Colonic mucosa (tissue), 4 donors: ENCODE results near the gene C8G. TPM values are rescaled to one million over a fixed set of nuclear protein-coding genes. Genes with fewer than 3 reads are reported as not detected.

ENCODE experiments used
- DNase-seq: peaks from one replicate; pipeline ENCODE4 v3.0.0-alpha.2; 2020
- H3K27ac ChIP-seq: fragments of 200-600 bp; one replicate; pipeline ENCODE4 v1.8.0; 2021
- H3K27me3 ChIP-seq: fragments of 200-600 bp; one replicate; pipeline ENCODE4 v1.8.0; 2021
- H3K36me3 ChIP-seq: fragments of 200-600 bp; one replicate; pipeline ENCODE4 v1.8.0; 2021
- H3K4me1 ChIP-seq: fragments of 200-600 bp; one replicate; pipeline ENCODE4 v1.8.0; 2021; ENCODE audit warnings: mild to moderate bottlenecking
- H3K4me3 ChIP-seq: fragments of 200-600 bp; one replicate; pipeline ENCODE4 v1.8.0; 2021
- H3K9ac ChIP-seq, 2 donors: one replicate each; pipeline ENCODE4 v1.7.0; 2013; ENCODE audit warnings: control low read depth in 2 of 2, low read depth in 2 of 2, low read length in 2 of 2
- H3K9me3 ChIP-seq: fragments of 200-600 bp; one replicate; pipeline ENCODE4 v1.8.0; 2021
- intact Hi-C: fragments of 100-400 bp; cut with DNase I; formaldehyde crosslinking; loops from one replicate; pipeline ENCODE4 v1.14.1; 2022
- total RNA-seq, 2 donors: library from RNA; stranded (reverse); fragmentation: NEBNext Ultra II Directional in 1 of 2; extraction: Animal tissue kit (Norgen Biotek cat#: 25700) in 1 of 2; gene quantifications; one replicate each; pipeline ENCODE4 v1.2.1, GENCODE V29; 2021
- TF ChIP-seq, protein P1 (sequence below): fragments of 200-600 bp; IDR thresholded peaks from one replicate; pipeline ENCODE4 v1.8.0; 2022; ENCODE audit warnings: antibody characterized with exemption, mild to moderate bottlenecking
- donor health status: healthy.
- donor health status: DM: no; HTN: no; CAD: no.
- donor health status: DM: no; HTN: no; CAD: no.

Gene C8G
- total RNA-seq, 2 donors from 2014 or later, result 5.3 to 11.9 TPM

DNA sequence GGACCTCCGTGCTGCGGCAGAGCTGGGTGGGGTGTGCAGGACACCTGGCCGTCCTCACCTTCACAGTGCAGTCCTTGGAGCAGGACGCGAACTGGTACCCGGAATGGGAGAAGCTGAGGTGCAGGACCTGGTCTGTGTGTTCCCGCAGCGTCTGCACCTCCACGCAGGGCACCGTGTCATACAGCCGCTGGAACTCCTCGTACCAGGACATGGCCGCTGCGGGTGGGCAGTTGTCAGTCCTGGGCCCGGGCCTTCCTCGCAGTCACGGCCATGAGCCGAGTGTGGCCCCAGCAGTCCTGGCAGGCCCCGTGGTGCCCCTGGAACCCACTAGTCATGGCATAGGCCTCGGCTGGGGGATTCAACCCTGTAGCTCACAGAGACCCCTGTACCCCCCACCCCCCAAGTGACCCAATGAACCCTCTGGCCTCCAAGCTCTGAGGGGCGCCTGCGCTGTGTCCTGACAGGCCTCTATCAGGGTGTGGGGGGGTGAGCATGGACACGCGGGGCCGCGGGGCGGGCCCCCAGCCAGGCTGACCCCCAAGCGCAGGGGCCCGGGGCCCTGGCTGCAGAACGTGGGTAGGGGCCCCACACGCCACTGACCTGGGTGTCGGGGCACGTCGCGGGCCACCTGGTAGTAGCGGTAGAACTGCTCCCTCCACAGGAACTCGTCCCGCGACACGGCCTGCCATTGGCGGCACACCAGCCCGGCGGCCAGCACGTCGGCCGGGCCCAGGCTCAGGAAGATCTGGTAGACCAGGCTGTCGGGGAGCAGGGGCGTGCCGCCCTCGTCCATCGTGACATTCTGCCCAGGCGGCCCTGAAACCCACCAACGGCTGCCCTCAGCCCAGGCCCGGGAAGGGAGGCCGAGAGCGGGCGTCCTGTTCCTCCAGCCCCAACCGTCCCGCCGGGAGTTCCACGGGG is 1.5 kb upstream of the C8G start:
- TF ChIP-seq, protein P1, sequence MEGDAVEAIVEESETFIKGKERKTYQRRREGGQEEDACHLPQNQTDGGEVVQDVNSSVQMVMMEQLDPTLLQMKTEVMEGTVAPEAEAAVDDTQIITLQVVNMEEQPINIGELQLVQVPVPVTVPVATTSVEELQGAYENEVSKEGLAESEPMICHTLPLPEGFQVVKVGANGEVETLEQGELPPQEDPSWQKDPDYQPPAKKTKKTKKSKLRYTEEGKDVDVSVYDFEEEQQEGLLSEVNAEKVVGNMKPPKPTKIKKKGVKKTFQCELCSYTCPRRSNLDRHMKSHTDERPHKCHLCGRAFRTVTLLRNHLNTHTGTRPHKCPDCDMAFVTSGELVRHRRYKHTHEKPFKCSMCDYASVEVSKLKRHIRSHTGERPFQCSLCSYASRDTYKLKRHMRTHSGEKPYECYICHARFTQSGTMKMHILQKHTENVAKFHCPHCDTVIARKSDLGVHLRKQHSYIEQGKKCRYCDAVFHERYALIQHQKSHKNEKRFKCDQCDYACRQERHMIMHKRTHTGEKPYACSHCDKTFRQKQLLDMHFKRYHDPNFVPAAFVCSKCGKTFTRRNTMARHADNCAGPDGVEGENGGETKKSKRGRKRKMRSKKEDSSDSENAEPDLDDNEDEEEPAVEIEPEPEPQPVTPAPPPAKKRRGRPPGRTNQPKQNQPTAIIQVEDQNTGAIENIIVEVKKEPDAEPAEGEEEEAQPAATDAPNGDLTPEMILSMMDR, result no peak
- DNase-seq, result peak; percentile 48
- no peaks in the 10 kb centered on the region for H3K27me3 ChIP-seq
- no peaks in the 10 kb centered on the region for H3K9me3 ChIP-seq
- peak overlapping the region; percentile 84 to 93 for H3K9ac ChIP-seq
- H3K27ac ChIP-seq, result peak overlapping the region; percentile 87
- H3K4me1 ChIP-seq, result peaks cover 10% of the 10 kb centered on the region
- intact Hi-C loops, result loop anchor here (2.0 kb wide), 1 partner anchor 85 kb away; the partner anchor contains the start of gene ABCA2
- peaks cover 26% of the 10 kb centered on the region for H3K36me3 ChIP-seq
- peak overlapping the region; percentile 99 for H3K4me3 ChIP-seq

DNA sequence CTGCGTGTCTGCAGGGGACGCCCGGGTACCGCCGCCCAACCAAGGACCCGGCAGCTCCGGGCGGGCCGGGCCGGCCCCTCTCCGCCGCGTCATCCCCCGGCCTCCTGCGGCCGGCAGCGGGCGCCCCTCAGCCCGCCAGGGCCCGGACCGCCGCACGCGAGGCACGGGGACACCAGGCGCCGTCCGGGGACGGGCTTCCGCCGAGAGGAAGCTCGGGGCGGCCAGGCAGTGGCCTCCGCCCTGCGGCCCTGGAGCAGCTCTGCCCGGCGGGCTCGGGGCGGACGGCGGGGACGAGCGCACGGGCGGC is 878 bp upstream of the C8G start:
- peak overlapping the region; percentile 87 for H3K27ac ChIP-seq
- intact Hi-C loops, result loop anchor here (2.0 kb wide), 1 partner anchor 85 kb away; the partner anchor contains the start of gene ABCA2
- TF ChIP-seq, protein P1, result no peak

DNA sequence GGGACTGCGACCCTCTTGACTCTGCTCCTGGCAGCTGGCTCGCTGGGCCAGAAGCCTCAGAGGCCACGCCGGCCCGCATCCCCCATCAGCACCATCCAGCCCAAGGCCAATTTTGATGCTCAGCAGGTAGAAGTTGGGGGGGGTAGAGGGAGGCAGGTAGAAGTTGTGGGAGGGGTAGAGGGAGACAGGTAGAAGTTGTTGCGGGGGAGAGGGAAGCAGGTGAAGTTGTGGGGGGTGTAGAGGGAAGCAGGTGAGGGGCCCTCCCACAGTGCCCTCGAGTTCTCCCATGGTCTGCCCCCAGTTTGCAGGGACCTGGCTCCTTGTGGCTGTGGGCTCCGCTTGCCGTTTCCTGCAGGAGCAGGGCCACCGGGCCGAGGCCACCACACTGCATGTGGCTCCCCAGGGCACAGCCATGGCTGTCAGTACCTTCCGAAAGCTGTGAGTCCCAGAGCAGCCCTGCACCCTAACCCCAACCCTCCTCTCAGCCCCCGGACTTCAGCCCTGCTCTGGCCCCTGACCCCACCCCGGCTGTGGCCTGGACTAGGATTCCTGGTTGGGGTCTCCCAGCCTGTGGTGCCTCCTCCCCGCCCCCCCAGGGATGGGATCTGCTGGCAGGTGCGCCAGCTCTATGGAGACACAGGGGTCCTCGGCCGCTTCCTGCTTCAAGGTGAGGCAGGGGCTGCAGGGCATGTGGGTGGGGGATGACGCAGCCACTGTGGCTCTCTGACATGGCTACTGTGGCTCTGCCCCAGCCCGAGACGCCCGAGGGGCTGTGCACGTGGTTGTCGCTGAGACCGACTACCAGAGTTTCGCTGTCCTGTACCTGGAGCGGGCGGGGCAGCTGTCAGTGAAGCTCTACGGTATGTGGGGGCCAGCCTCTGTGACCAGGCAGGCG is 537 bp downstream of the C8G start:
- Histone ChIP-seq H3K9me3 (no peaks in the 10 kb centered on the region), H3K27me3 (no peaks in the 10 kb centered on the region), H3K27ac (no peak overlapping the region), H3K4me3 (no peak overlapping the region), H3K9ac (peak overlapping the region in 1 of 2 donors; percentile 33), H3K36me3 (peaks cover 22% of the 10 kb centered on the region), H3K4me1 (peaks cover 10% of the 10 kb centered on the region)
- DNase-seq, result no peak
- intact Hi-C loops, result loop anchor here (2.0 kb wide), 1 partner anchor 83 kb away; the partner anchor contains the start of gene ABCA2
- TF ChIP-seq, protein P1, result no peak

More for the DNA sequence above, 878 bp upstream of the C8G start:
- Histone ChIP-seq H3K27me3 (no peaks in the 10 kb centered on the region), H3K9ac (peak overlapping the region; percentile 84 to 93), H3K4me3 (peak overlapping the region; percentile 99), H3K36me3 (peaks cover 26% of the 10 kb centered on the region), H3K4me1 (peaks cover 10% of the 10 kb centered on the region), H3K9me3 (no peaks in the 10 kb centered on the region)
- DNase-seq, result no peak

DNA sequence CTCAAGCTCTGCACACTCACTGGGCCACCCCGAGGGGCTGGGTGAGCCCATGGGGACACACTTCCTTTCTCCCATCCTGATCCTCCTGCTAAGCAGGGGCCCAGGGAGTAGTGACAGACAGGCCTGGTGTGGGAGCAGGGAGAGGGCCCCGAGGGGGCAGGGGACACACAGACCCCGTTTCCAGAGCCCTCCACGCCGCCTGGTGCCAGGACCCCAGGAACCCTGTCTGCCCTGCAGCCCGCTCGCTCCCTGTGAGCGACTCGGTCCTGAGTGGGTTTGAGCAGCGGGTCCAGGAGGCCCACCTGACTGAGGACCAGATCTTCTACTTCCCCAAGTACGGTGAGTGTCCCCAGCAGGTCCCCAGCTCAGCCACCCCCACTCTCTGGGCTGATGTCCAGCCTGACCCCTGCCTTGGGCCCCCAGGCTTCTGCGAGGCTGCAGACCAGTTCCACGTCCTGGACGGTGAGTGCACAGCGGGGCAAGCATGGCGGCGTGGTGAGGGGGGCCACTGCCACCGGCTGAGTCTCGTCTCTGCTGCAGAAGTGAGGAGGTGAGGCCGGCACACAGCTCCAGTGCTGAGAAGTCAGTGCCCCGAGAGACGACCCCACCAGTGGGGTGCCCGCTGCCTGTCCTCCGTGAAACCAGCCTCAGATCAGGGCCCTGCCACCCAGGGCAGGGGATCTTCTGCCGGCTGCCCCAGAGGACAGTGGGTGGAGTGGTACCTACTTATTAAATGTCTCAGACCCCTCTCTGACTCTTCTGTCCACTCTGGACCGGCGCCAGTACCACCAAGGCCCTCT is 1.4 kb downstream of the C8G start:
- intact Hi-C loops, result no loop called here
- Histone ChIP-seq H3K36me3 (peaks cover 14% of the 10 kb centered on the region), H3K9me3 (no peaks in the 10 kb centered on the region), H3K4me1 (peaks cover 11% of the 10 kb centered on the region), H3K27me3 (no peaks in the 10 kb centered on the region), H3K9ac (no peak overlapping the region), H3K27ac (no peak overlapping the region), H3K4me3 (no peak overlapping the region)
- no peak for DNase-seq
- TF ChIP-seq, protein P1, result no peak
